PFSK-1 (cell line): Measurements from ENCODE around the gene HNRNPH3.

Experiments used
- FOXP2 ChIP-seq: optimal IDR thresholded peaks from 2 replicates; pipeline ENCODE3; 2011; ENCODE audit warnings: borderline replicate concordance, control low read depth, inconsistent platforms; ENCODE audit not compliant: insufficient read depth; ENCODE audit errors: extremely low read length, extremely low read depth
- POLR2AphosphoS5 ChIP-seq: IDR thresholded peaks from 2 replicates; pipeline ENCODE4 v1.6.1; 2012; ENCODE audit warnings: low read depth, mild to moderate bottlenecking, control low read depth, low read length, moderate library complexity
- TAF1 ChIP-seq: IDR thresholded peaks from 2 replicates; pipeline ENCODE4 v1.6.1; 2012; ENCODE audit warnings: low read length, control low read depth, borderline replicate concordance; ENCODE audit not compliant: insufficient read depth

DNA sequence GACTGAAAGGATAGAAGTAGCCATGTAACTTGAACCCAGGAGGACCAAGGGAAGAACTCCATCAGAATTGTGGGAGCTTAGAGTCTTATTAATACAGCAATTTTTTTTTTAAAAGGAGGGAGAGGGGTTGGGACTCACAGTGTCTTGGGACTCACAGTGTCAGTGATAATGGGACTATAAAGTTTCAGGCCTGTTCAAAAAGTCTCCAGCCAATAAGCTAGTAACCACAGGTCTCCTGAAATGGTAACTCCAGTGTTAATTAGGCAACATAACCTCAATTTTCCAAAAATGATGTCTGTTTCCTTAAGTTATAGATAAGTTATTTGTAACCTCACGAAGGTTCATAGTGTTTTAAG lies 2.4 kb upstream of the HNRNPH3 start:
- no peak for TF ChIP-seq POLR2AphosphoS5
- TF ChIP-seq FOXP2 = no peak
- no peak for TF ChIP-seq TAF1
